Fibroblast of the aortic adventitia (primary cell): ENCODE data around the gene NUFIP2. TPM values are rescaled to one million over a fixed set of nuclear protein-coding genes. Genes with fewer than 3 reads are reported as not detected.
A peak's percentile ranks its signal among the peaks of the same experiment; 100 is the strongest.

Experiments used
- DNase-seq: peaks from one replicate; pipeline ENCODE4 v3.0.0-alpha.2; 2010; ENCODE audit warnings: low read depth
- H3K4me3 ChIP-seq: 2 replicates; pipeline ENCODE4 v1.5.1; 2011; ENCODE audit warnings: low read depth, mild to moderate bottlenecking, control low read depth, low read length, moderate library complexity
- CTCF ChIP-seq: IDR thresholded peaks from 2 replicates; pipeline ENCODE4 v1.5.1; 2011; ENCODE audit warnings: mild to moderate bottlenecking, low read length, control low read depth, inconsistent platforms; ENCODE audit not compliant: insufficient read depth
- total RNA-seq: library from RNA; depleted of rRNA; stranded (reverse); fragments of >200 nt; gene quantifications from 2 replicates; pipeline ENCODE4 v1.2.3, GENCODE V29; 2012; ENCODE audit warnings: low replicate concordance

NUFIP2 gene
- total RNA-seq, 1 donor, result 59.7 TPM

- H3K4me3 ChIP-seq, result no peak overlapping the region
- no peak for DNase-seq
- TF ChIP-seq CTCF, result no peak
Measured at GRCh38 chr17:29255926-29256522, 37.9 kb downstream of the NUFIP2 start.

DNA sequence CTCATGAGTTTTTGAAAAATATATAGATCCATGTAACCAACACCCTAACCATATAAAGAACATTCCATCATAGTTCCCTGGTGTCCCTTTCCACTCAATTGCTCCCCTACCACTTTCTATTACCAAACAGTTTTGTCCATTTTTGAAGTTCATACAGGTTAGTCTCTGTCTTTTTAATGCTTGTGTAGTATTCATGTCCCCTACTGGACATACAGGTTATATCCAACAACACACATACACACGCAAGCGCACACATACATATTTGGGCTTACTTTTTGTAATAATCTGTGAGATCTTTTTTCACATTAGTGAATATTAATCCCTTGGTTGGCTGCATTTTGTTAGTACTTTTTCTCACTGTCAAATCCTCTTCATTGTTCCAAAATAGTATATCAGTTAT lies 40.9 kb downstream of the NUFIP2 start:
- no peak for DNase-seq
- no peak overlapping the region for H3K4me3 ChIP-seq
- TF ChIP-seq CTCF, result no peak

GRCh38 chr17:29252101-29252791 lies 41.7 kb downstream of the NUFIP2 start:
- DNase-seq, result peak; percentile 62
- no peak overlapping the region for H3K4me3 ChIP-seq
- TF ChIP-seq CTCF, result peak; percentile 54

- TF ChIP-seq CTCF, result no peak
- DNase-seq, result no peak
Measured at GRCh38 chr17:29251184-29251583, 42.8 kb downstream of the NUFIP2 start.

GRCh38 chr17:29250666-29251065 lies 43.3 kb downstream of the NUFIP2 start:
- H3K4me3 ChIP-seq, result no peak overlapping the region
- DNase-seq, result peak; percentile 76
- TF ChIP-seq CTCF, result no peak

More at GRCh38 chr17:29251184-29251583, 42.8 kb downstream of the NUFIP2 start:
- H3K4me3 ChIP-seq, result no peak overlapping the region

GRCh38 chr17:29248845-29249244 lies 45.1 kb downstream of the NUFIP2 start:
- no peak for DNase-seq
- no peak overlapping the region for H3K4me3 ChIP-seq
- TF ChIP-seq CTCF, result no peak
